ENCODE results near the gene TCF12.

Gene TCF12

GRCh38 chr15:57322602-57323250, 404.3 kb downstream of the TCF12 start:
- DNase-seq (ENCODE audit: low read depth, low spot score), result no peak
- no peak overlapping the region for H3K9ac ChIP-seq (ENCODE audit: insufficient read length, low read depth)
- H3K4me3 ChIP-seq (ENCODE audit: insufficient read length, low read depth), result no peak overlapping the region

DNA sequence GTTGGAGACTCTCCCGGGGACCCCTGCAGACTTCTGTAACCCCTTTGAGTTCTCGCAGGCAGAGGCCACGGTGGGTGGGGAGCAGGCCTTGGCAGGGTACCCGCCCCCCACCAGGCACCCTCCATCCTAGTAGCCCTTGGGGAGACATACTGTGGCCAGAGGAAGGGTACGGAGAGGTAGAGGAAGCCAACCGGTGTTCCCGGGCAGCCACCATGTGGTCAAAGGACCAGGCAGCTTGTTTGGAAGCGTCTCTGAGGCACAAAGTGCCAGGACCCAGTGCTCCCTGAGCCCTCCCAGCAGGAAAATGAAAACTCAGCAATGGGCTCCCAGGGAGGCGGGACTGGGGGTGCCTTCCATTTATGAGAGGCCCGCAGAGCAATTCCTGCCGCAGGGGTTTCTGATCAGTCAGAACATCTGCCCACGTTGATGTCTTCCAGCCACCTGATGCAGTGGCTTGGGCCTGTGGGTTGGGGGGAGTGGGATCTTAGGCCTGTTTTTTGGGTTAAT, 404.9 kb downstream of the TCF12 start:
- Histone ChIP-seq H3K9me3 (ENCODE audit: insufficient read depth, low read length) (no peaks in the 10 kb centered on the region), H3K36me3 (ENCODE audit: insufficient read depth, insufficient read length, low read length) (no peaks in the 10 kb centered on the region), H3K27me3 (ENCODE audit: insufficient read depth, insufficient read length) (no peaks in the 10 kb centered on the region), H3K9ac (ENCODE audit: insufficient read length, low read depth) (no peak overlapping the region), H3K4me3 (ENCODE audit: insufficient read length, low read depth) (no peak overlapping the region), H3K4me1 (ENCODE audit: insufficient read depth, insufficient read length) (peaks cover 16% of the 10 kb centered on the region)
- DNase-seq (ENCODE audit: low read depth, low spot score), result no peak
- TF ChIP-seq YY1 (IDR thresholded peaks at IDR 0.05; ENCODE audit: insufficient read depth, insufficient read length), result no peak
- no peak for TF ChIP-seq SUZ12 (IDR thresholded peaks at IDR 0.05; ENCODE audit: extremely low read depth, insufficient read depth, insufficient read length)
- TF ChIP-seq ZNF274 (IDR thresholded peaks at IDR 0.05; ENCODE audit: low read depth, low read length), result no peak

More at GRCh38 chr15:57322602-57323250, 404.3 kb downstream of the TCF12 start:
- Histone ChIP-seq H3K27me3 (ENCODE audit: insufficient read depth, insufficient read length) (no peaks in the 10 kb centered on the region), H3K36me3 (ENCODE audit: insufficient read depth, insufficient read length, low read length) (no peaks in the 10 kb centered on the region), H3K9me3 (ENCODE audit: insufficient read depth, low read length) (no peaks in the 10 kb centered on the region), H3K4me1 (ENCODE audit: insufficient read depth, insufficient read length) (peaks cover 16% of the 10 kb centered on the region)
- TF ChIP-seq SUZ12 (IDR thresholded peaks at IDR 0.05; ENCODE audit: extremely low read depth, insufficient read depth, insufficient read length), result no peak

- no peaks in the 10 kb centered on the region for H3K36me3 ChIP-seq (ENCODE audit: insufficient read depth, insufficient read length, low read length)
- H3K9me3 ChIP-seq (ENCODE audit: insufficient read depth, low read length), result no peaks in the 10 kb centered on the region
- H3K4me3 ChIP-seq (ENCODE audit: insufficient read length, low read depth), result no peak overlapping the region
- no peak for TF ChIP-seq SUZ12 (IDR thresholded peaks at IDR 0.05; ENCODE audit: extremely low read depth, insufficient read depth, insufficient read length)
- no peak for TF ChIP-seq ZNF274 (IDR thresholded peaks at IDR 0.05; ENCODE audit: low read depth, low read length)
- TF ChIP-seq YY1 (IDR thresholded peaks at IDR 0.05; ENCODE audit: insufficient read depth, insufficient read length), result no peak
- peaks cover 16% of the 10 kb centered on the region for H3K4me1 ChIP-seq (ENCODE audit: insufficient read depth, insufficient read length)
- H3K27me3 ChIP-seq (ENCODE audit: insufficient read depth, insufficient read length), result no peaks in the 10 kb centered on the region
- no peak overlapping the region for H3K9ac ChIP-seq (ENCODE audit: insufficient read length, low read depth)
- DNase-seq (ENCODE audit: low read depth, low spot score), result no peak
Observed at GRCh38 chr15:57323806-57324589, 405.6 kb downstream of the TCF12 start.

GRCh38 chr15:57324590-57324890, 406.1 kb downstream of the TCF12 start:
- Histone ChIP-seq H3K9ac (ENCODE audit: insufficient read length, low read depth) (no peak overlapping the region), H3K27me3 (ENCODE audit: insufficient read depth, insufficient read length) (no peaks in the 10 kb centered on the region), H3K4me1 (ENCODE audit: insufficient read depth, insufficient read length) (peaks cover 14% of the 10 kb centered on the region), H3K36me3 (ENCODE audit: insufficient read depth, insufficient read length, low read length) (no peaks in the 10 kb centered on the region), H3K4me3 (ENCODE audit: insufficient read length, low read depth) (no peak overlapping the region), H3K9me3 (ENCODE audit: insufficient read depth, low read length) (no peaks in the 10 kb centered on the region)
- no peak for DNase-seq (ENCODE audit: low read depth, low spot score)
- TF ChIP-seq ZNF274 (IDR thresholded peaks at IDR 0.05; ENCODE audit: low read depth, low read length), result no peak
- no peak for TF ChIP-seq SUZ12 (IDR thresholded peaks at IDR 0.05; ENCODE audit: extremely low read depth, insufficient read depth, insufficient read length)

DNA sequence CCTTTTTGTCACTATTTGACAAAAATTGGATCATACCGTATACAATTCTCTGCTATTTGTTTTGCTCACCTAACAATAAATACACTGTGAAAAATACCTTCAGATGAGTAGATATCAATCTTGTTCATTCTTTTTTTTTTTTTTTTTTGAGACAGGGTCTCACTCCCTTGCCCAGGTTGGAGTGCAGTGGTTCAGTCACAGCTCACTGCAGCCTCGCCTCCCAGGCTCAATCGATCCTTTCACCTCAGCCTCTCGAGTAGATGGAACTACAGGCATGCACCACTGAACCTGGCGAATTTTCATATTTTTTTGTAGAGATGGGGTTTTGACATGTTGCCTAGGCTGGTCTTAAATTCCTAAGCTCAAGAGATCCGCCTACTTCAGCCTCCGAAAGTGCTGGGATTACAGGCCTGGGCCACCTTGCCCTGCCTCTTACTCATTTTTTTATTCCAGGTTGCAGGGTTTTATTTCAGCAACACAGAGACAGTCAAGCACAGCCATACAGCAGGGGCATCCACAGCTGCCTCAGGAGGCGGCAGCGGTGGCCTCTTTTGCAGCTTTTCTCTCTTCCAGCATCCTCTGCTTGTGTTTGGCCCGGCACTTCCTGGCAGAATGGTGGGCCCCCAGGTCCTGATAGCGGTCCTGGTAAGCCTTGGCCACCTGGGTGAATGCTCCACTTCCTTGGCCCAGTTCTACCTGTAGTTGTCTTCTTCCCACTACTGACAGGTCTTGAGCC, 406.7 kb downstream of the TCF12 start:
- no peaks in the 10 kb centered on the region for H3K9me3 ChIP-seq (ENCODE audit: insufficient read depth, low read length)
- no peak overlapping the region for H3K9ac ChIP-seq (ENCODE audit: insufficient read length, low read depth)
- TF ChIP-seq ZNF274 (IDR thresholded peaks at IDR 0.05; ENCODE audit: low read depth, low read length) (no peak), SUZ12 (IDR thresholded peaks at IDR 0.05; ENCODE audit: extremely low read depth, insufficient read depth, insufficient read length) (no peak), YY1 (IDR thresholded peaks at IDR 0.05; ENCODE audit: insufficient read depth, insufficient read length) (no peak)
- H3K4me3 ChIP-seq (ENCODE audit: insufficient read length, low read depth), result no peak overlapping the region
- no peaks in the 10 kb centered on the region for H3K27me3 ChIP-seq (ENCODE audit: insufficient read depth, insufficient read length)
- DNase-seq (ENCODE audit: low read depth, low spot score), result no peak
- no peaks in the 10 kb centered on the region for H3K36me3 ChIP-seq (ENCODE audit: insufficient read depth, insufficient read length, low read length)
- H3K4me1 ChIP-seq (ENCODE audit: insufficient read depth, insufficient read length), result peaks cover 8% of the 10 kb centered on the region

DNA sequence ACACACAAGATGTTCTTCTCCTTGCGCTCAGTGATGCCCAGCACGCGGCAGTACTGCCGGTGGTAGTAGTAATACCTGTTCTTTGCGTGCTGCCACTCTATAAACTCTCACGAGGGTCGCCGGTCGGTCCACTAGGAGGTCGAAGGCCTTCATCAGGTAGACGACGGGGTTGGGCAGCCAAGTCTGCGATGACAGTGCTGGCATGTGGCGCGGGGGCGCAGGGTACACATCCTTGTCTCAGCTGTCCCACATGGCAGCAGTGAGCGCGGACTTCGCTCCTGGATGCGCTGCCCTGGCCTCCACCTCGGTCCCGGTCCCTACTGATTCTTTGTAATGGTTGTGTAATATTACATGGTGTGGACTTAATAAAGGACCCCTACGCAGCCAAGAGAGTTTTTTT, 407.8 kb downstream of the TCF12 start:
- Histone ChIP-seq H3K4me1 (ENCODE audit: insufficient read depth, insufficient read length) (peaks cover 2% of the 10 kb centered on the region), H3K27me3 (ENCODE audit: insufficient read depth, insufficient read length) (no peaks in the 10 kb centered on the region), H3K9ac (ENCODE audit: insufficient read length, low read depth) (no peak overlapping the region), H3K4me3 (ENCODE audit: insufficient read length, low read depth) (no peak overlapping the region), H3K9me3 (ENCODE audit: insufficient read depth, low read length) (no peaks in the 10 kb centered on the region), H3K36me3 (ENCODE audit: insufficient read depth, insufficient read length, low read length) (no peaks in the 10 kb centered on the region)
- TF ChIP-seq ZNF274 (IDR thresholded peaks at IDR 0.05; ENCODE audit: low read depth, low read length) (no peak), SUZ12 (IDR thresholded peaks at IDR 0.05; ENCODE audit: extremely low read depth, insufficient read depth, insufficient read length) (no peak), YY1 (IDR thresholded peaks at IDR 0.05; ENCODE audit: insufficient read depth, insufficient read length) (no peak)
- no peak for DNase-seq (ENCODE audit: low read depth, low spot score)

DNA sequence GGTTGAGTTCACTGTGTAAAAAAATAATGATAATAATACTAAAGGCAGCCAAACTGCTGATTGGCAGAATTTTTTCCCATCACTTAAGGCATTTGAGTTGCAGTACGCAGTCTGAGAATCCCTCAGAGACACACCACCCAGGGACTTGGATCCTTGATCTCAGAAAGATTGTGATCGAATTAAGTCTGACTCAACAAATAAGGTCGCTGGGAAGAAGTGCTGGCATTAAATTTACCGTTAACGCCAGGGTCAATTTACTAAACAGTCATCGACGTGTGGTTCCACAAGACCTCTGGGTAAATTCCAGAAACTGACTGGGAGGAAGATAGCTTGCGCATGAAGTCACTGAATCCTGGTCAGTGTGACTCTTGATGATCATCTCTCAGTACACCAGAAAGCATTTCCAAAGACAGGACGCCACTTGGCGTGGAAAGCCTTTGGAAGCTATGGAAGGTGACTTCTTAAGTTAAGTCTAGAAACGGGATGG, 409.6 kb downstream of the TCF12 start:
- Histone ChIP-seq H3K4me1 (ENCODE audit: insufficient read depth, insufficient read length) (peaks cover 2% of the 10 kb centered on the region), H3K36me3 (ENCODE audit: insufficient read depth, insufficient read length, low read length) (no peaks in the 10 kb centered on the region), H3K9ac (ENCODE audit: insufficient read length, low read depth) (no peak overlapping the region), H3K9me3 (ENCODE audit: insufficient read depth, low read length) (no peaks in the 10 kb centered on the region), H3K4me3 (ENCODE audit: insufficient read length, low read depth) (no peak overlapping the region), H3K27me3 (ENCODE audit: insufficient read depth, insufficient read length) (no peaks in the 10 kb centered on the region)
- TF ChIP-seq SUZ12 (IDR thresholded peaks at IDR 0.05; ENCODE audit: extremely low read depth, insufficient read depth, insufficient read length) (no peak), ZNF274 (IDR thresholded peaks at IDR 0.05; ENCODE audit: low read depth, low read length) (no peak), YY1 (IDR thresholded peaks at IDR 0.05; ENCODE audit: insufficient read depth, insufficient read length) (no peak)
- DNase-seq (ENCODE audit: low read depth, low spot score), result no peak
